Stomach (tissue), 4 donors: ENCODE results near the gene EIF3M.

ENCODE experiments used
- CTCF ChIP-seq, 7 experiments: fragments of 450-650 bp in 4 of 7; fragments of 200-600 bp in 3 of 7; sonication (generic) in 3 of 7; IDR thresholded peaks; one replicate each; pipeline ENCODE4 v1.5.1; 2016 to 2019; ENCODE audit warnings: antibody characterized with exemption in 7 of 7, control low read depth in 2 of 7, mild to moderate bottlenecking in 1 of 7
- EP300 ChIP-seq: sonication (generic); formaldehyde crosslinking; IDR thresholded peaks from one replicate; pipeline ENCODE4 v1.6.1; 2017; ENCODE audit warnings: antibody characterized with exemption
- POLR2A ChIP-seq, 4 donors: fragments of 450-650 bp; IDR thresholded peaks; one replicate each; pipeline ENCODE4 v1.6.1; 2016; ENCODE audit warnings: antibody characterized with exemption in 4 of 4, control low read depth in 2 of 4, mild to moderate bottlenecking in 1 of 4, moderate library complexity in 1 of 4
- POLR2AphosphoS5 ChIP-seq, 3 donors: sonication (generic); formaldehyde crosslinking; IDR thresholded peaks; one replicate each; pipeline ENCODE4 v1.6.1; 2016; ENCODE audit warnings: antibody characterized with exemption in 3 of 3

GRCh38 chr11:32571039-32571438 lies 12.6 kb upstream of the EIF3M start:
- TF ChIP-seq CTCF (IDR thresholded peaks at IDR 0.05) = no peak
- no peak for TF ChIP-seq POLR2AphosphoS5 (IDR thresholded peaks at IDR 0.05)
- no peak for TF ChIP-seq EP300
- TF ChIP-seq POLR2A (IDR thresholded peaks at IDR 0.05) = no peak
